HFFc6 (cell line): ENCODE measurements around the gene MTCH1. TPM values are rescaled to one million over a fixed set of nuclear protein-coding genes. Genes with fewer than 3 reads are reported as not detected.

Experiments used
- DNase-seq: peaks from one replicate; pipeline ENCODE4 v3.0.0-alpha.2; 2018
- H3K27ac Mint-ChIP-seq: 2 replicates; pipeline ENCODE4 v1.8.0; 2020; ENCODE audit warnings: mild to moderate bottlenecking, mixed read lengths
- H3K27me3 Mint-ChIP-seq: 2 replicates; pipeline ENCODE4 v1.8.0; 2021; ENCODE audit warnings: mild to moderate bottlenecking, moderate library complexity, mixed read lengths; ENCODE audit not compliant: insufficient read depth
- H3K36me3 Mint-ChIP-seq: 2 replicates; pipeline ENCODE4 v1.8.0; 2021; ENCODE audit warnings: low read depth, mixed read lengths
- H3K4me1 Mint-ChIP-seq: 2 replicates; pipeline ENCODE4 v1.8.0; 2020; ENCODE audit warnings: low read depth, mixed read lengths
- H3K4me3 Mint-ChIP-seq: 2 replicates; pipeline ENCODE4 v1.8.0; 2020; ENCODE audit warnings: mild to moderate bottlenecking, moderate library complexity, mixed read lengths
- H3K9me3 Mint-ChIP-seq: 2 replicates; pipeline ENCODE4 v1.8.0; 2020; ENCODE audit warnings: mild to moderate bottlenecking, mixed read lengths
- CTCF ChIP-seq: fragments of 200-600 bp; sonication (generic); IDR thresholded peaks from 2 replicates; pipeline ENCODE4 v1.5.0; 2021; ENCODE audit warnings: antibody characterized with exemption, mild to moderate bottlenecking
- total RNA-seq, 6 experiments: library from RNA; stranded (reverse); fragmentation: NEBNext Ultra II Directional; extraction: Animal tissue kit (Norgen Biotek cat#: 25700); gene quantifications; 2 replicates in 1 of 6; 3 replicates in 5 of 6; pipeline ENCODE4 v1.2.3, GENCODE V29; 2021

The MTCH1 gene
- total RNA-seq, 6 experiments from 2014 or later: 263 to 301 (median 281) TPM

DNA sequence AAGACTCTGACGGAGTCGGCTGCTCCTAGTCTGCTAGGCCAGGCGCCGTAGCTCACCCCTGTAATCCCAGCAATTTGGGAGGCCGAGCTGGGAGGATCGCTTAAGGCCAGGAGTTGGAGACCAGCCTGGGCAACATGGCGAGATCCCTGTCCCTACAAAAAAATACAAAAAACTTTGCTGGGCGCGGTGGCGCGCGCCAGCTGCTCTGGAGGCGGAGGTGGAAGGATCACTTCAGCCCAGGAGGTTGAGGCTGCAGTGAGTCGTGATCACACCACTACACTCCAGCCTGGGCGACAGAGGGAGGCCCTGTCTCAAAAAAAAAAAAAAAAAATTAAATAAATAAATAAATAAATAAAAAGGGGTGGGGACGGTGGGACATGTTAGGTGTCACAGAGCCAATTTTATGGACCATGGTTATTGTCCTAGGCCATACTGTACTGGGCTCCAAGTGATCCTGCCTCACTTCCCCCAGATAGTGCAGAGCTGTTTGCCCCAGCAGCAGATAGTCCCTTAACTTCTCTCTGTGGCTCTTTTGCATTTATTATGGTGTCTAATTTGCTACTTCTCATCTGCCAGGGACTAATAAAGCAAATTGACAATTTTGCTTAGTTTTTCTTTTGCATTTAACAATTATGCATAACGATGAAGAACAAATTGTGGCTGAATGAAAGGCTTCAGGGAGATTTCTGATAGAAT is 26.3 kb downstream of the MTCH1 start:
- TF ChIP-seq CTCF: no peak
- no peaks in the 10 kb centered on the region for H3K36me3 Mint-ChIP-seq
- DNase-seq: no peak
- no peak overlapping the region for H3K4me3 Mint-ChIP-seq
- H3K27me3 Mint-ChIP-seq: no peaks in the 10 kb centered on the region; the same call in none of the 2 replicates
- 0 out of 2 replicates have a peak overlapping the region, but pooled peaks have one; percentile 9 for H3K27ac Mint-ChIP-seq
- no peaks in the 10 kb centered on the region for H3K9me3 Mint-ChIP-seq
- peaks cover 19% of the 10 kb centered on the region for H3K4me1 Mint-ChIP-seq

DNA sequence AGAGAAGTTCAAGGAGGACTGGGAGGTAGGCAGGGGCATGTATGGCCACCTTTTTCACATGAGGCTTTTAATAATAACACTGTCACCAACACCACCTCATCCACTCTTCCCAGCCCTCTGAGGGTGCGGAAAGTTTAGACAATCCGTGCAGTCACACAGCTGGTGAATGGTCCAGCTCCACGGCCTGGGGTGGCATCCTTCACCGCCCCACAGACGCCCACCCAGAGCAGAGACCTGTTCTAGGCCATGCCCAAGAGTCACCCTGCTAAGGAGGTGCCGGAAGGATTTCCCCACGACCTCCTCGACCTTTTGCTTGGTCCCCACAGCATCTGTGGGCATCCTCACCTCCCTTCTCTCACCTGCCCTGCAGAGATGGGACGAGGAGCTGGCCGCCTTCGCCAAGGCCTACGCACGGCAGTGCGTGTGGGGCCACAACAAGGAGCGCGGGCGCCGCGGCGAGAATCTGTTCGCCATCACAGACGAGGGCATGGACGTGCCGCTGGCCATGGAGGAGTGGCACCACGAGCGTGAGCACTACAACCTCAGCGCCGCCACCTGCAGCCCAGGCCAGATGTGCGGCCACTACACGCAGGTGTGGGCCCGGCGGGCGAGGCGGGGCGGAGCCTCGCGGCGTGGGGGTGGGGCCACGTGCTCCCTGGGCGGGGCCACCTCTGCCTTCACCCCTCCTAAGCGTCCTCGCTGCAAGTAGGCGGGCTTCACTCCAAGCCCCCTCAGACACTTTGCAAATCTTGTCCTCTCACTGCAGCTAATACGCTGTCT is 27.0 kb downstream of the MTCH1 start:
- Mint-ChIP-seq H3K4me3 (no peak overlapping the region), H3K27me3 (no peaks in the 10 kb centered on the region; the same call in none of the 2 replicates), H3K36me3 (no peaks in the 10 kb centered on the region), H3K9me3 (no peaks in the 10 kb centered on the region), H3K4me1 (peaks cover 19% of the 10 kb centered on the region), H3K27ac (no peak overlapping the region)
- no peak for DNase-seq
- no peak for TF ChIP-seq CTCF

DNA sequence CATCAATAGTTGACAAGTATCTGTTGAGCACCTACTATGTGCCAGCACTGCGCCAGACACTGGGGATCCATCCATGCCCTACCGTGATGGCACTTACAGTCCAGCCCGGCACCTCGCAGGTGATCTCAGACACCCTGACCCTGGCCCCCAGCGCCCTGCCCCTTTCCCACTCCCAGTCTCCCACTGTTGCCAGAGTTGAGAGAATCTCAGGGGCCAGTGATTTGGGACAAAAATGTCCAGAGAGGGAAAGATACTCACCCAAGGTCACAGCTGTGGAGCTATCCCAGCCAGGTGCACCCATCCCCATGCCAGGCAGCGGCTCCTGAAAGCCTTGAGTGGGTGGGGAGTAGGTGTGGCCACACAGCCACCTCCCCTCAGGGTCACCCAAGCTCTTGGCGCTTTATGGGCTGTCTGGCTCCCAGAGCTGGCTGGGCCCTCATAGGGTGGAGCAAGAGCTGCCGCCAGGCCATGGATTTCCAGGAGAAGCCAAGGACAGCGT is 28.2 kb downstream of the MTCH1 start:
- H3K4me3 Mint-ChIP-seq: no peak overlapping the region
- H3K27ac Mint-ChIP-seq: no peak overlapping the region
- H3K36me3 Mint-ChIP-seq: no peaks in the 10 kb centered on the region
- H3K27me3 Mint-ChIP-seq: no peaks in the 10 kb centered on the region; the same call in none of the 2 replicates
- H3K9me3 Mint-ChIP-seq: no peaks in the 10 kb centered on the region
- no peak for DNase-seq
- no peak for TF ChIP-seq CTCF
- peaks cover 19% of the 10 kb centered on the region for H3K4me1 Mint-ChIP-seq

- no peak for TF ChIP-seq CTCF
- no peaks in the 10 kb centered on the region for H3K9me3 Mint-ChIP-seq
- H3K36me3 Mint-ChIP-seq: no peaks in the 10 kb centered on the region
- no peak overlapping the region for H3K27ac Mint-ChIP-seq
- H3K27me3 Mint-ChIP-seq: no peaks in the 10 kb centered on the region; the same call in none of the 2 replicates
- peaks cover 17% of the 10 kb centered on the region for H3K4me1 Mint-ChIP-seq
- no peak for DNase-seq
- no peak overlapping the region for H3K4me3 Mint-ChIP-seq
Measured at GRCh38 chr6:36956446-36956820, 29.6 kb downstream of the MTCH1 start.

DNA sequence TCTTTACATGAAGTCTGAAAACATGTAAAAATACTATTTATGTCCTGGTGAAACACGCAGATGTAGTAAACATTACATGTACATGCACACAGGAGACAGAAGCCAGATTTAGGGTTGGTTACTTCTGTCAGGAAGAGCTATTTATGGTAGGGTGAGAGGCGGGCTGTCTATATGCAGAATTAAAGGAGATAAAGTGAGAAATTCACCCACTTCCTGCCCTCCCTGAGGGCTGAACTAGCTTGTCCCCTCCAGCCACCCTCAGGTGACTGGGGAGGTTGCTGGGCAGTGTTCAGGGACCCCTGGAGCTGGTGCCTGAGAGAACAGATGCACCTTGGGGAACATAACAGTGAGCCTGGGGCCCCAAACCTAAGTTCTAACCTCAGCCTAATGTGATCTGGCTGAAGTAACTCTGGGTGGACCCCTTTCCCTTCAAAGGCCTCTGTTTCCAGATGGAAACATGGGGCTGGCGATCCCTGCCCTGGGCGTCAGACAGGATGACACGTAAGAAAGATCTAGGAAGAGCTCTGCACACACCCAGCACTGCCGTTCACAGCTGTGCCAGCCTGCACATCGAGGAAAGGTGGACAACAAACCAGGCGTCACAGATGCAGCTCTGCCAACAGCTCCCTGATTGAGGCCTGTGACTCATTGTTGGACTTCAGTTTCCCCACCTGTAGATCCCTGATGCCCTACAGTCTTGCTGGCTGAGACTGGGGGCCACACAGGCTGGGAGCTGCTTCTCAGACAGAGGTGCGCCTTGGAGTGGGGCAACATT is 30.1 kb downstream of the MTCH1 start:
- no peak overlapping the region for H3K27ac Mint-ChIP-seq
- no peaks in the 10 kb centered on the region for H3K36me3 Mint-ChIP-seq
- no peaks in the 10 kb centered on the region; the same call in none of the 2 replicates for H3K27me3 Mint-ChIP-seq
- H3K4me1 Mint-ChIP-seq: peaks cover 11% of the 10 kb centered on the region
- TF ChIP-seq CTCF: no peak
- 0 out of 2 replicates have a peak, but pooled peaks cover 3% of the 10 kb centered on the region for H3K9me3 Mint-ChIP-seq
- no peak overlapping the region for H3K4me3 Mint-ChIP-seq
- DNase-seq: no peak
